ENCODE data around the gene SOX10.

The SOX10 gene

GRCh38 chr22:37985751-37986281, 1.5 kb upstream of the SOX10 start:
- Mint-ChIP-seq H3K36me3 (ENCODE audit: low read depth) (peaks cover 4% of the 10 kb centered on the region), H3K4me1 (peaks cover 4% of the 10 kb centered on the region), H3K4me3 (no peak overlapping the region), H3K27me3 (ENCODE audit: low read depth, poor library complexity) (peaks cover 56% of the 10 kb centered on the region), H3K27ac (no peak overlapping the region), H3K9me3 (no peaks in the 10 kb centered on the region)
- no peak for TF ChIP-seq CTCF (IDR thresholded peaks at IDR 0.05)
- no peak for DNase-seq

GRCh38 chr22:37985050-37985585, 763 bp upstream of the SOX10 start:
- no peak for DNase-seq
- Mint-ChIP-seq H3K36me3 (ENCODE audit: low read depth) (peaks cover 4% of the 10 kb centered on the region), H3K4me3 (no peak overlapping the region), H3K4me1 (peaks cover 4% of the 10 kb centered on the region), H3K27ac (no peak overlapping the region), H3K27me3 (ENCODE audit: low read depth, poor library complexity) (peaks cover 60% of the 10 kb centered on the region), H3K9me3 (no peaks in the 10 kb centered on the region)
- TF ChIP-seq CTCF (IDR thresholded peaks at IDR 0.05): no peak

- Mint-ChIP-seq H3K4me3 (no peak overlapping the region), H3K27ac (no peak overlapping the region), H3K9me3 (no peaks in the 10 kb centered on the region), H3K36me3 (ENCODE audit: low read depth) (peaks cover 4% of the 10 kb centered on the region), H3K27me3 (ENCODE audit: low read depth, poor library complexity) (peaks cover 51% of the 10 kb centered on the region), H3K4me1 (peaks cover 4% of the 10 kb centered on the region)
- peak; percentile 59 for TF ChIP-seq CTCF (IDR thresholded peaks at IDR 0.05)
- DNase-seq: peak; percentile 61
Measured at GRCh38 chr22:37982938-37983859, 1.2 kb downstream of the SOX10 start.

- H3K4me3 Mint-ChIP-seq: no peak overlapping the region
- H3K27me3 Mint-ChIP-seq (ENCODE audit: low read depth, poor library complexity): peaks cover 51% of the 10 kb centered on the region
- H3K9me3 Mint-ChIP-seq: no peaks in the 10 kb centered on the region
- no peak for DNase-seq
- H3K4me1 Mint-ChIP-seq: peaks cover 4% of the 10 kb centered on the region
- TF ChIP-seq CTCF (IDR thresholded peaks at IDR 0.05): no peak
- H3K36me3 Mint-ChIP-seq (ENCODE audit: low read depth): peaks cover 4% of the 10 kb centered on the region
- H3K27ac Mint-ChIP-seq: no peak overlapping the region
Measured at GRCh38 chr22:37982151-37982785, 2.1 kb downstream of the SOX10 start.

GRCh38 chr22:37981282-37982011, 2.9 kb downstream of the SOX10 start:
- Mint-ChIP-seq H3K27me3 (ENCODE audit: low read depth, poor library complexity) (peaks cover 51% of the 10 kb centered on the region), H3K4me1 (peaks cover 4% of the 10 kb centered on the region), H3K27ac (no peak overlapping the region), H3K9me3 (no peaks in the 10 kb centered on the region), H3K4me3 (no peak overlapping the region), H3K36me3 (ENCODE audit: low read depth) (peaks cover 4% of the 10 kb centered on the region)
- no peak for TF ChIP-seq CTCF (IDR thresholded peaks at IDR 0.05)
- no peak for DNase-seq
